ENCODE measurements around the gene DPP10.

DPP10 gene

GRCh38 chr2:114800371-114800770 is 357.9 kb downstream of the DPP10 start:
- DNase-seq (ENCODE audit: low read depth), result no peak
- H3K4me3 ChIP-seq (ENCODE audit: low read length), result no peak overlapping the region
- no peak for TF ChIP-seq CTCF (IDR thresholded peaks at IDR 0.05; ENCODE audit: insufficient read depth, low read depth, low read length, missing control alignments)

- no peak for DNase-seq (ENCODE audit: low read depth)
- no peak for TF ChIP-seq CTCF (IDR thresholded peaks at IDR 0.05; ENCODE audit: insufficient read depth, low read depth, low read length, missing control alignments)
- H3K4me3 ChIP-seq (ENCODE audit: low read length), result no peak overlapping the region
These were observed 362.8 kb downstream of the DPP10 start for GRCh38 chr2:114805195-114805594.

- DNase-seq (ENCODE audit: low read depth), result no peak
- no peak for TF ChIP-seq CTCF (IDR thresholded peaks at IDR 0.05; ENCODE audit: insufficient read depth, low read depth, low read length, missing control alignments)
- no peak overlapping the region for H3K4me3 ChIP-seq (ENCODE audit: low read length)
These were observed 367.7 kb downstream of the DPP10 start for GRCh38 chr2:114810092-114810491.

- no peak for DNase-seq (ENCODE audit: low read depth)
- H3K4me3 ChIP-seq (ENCODE audit: low read length), result no peak overlapping the region
- no peak for TF ChIP-seq CTCF (IDR thresholded peaks at IDR 0.05; ENCODE audit: insufficient read depth, low read depth, low read length, missing control alignments)
These were observed 369.8 kb downstream of the DPP10 start for GRCh38 chr2:114812261-114812660.

- no peak for DNase-seq (ENCODE audit: low read depth)
- TF ChIP-seq CTCF (IDR thresholded peaks at IDR 0.05; ENCODE audit: insufficient read depth, low read depth, low read length, missing control alignments), result no peak
- no peak overlapping the region for H3K4me3 ChIP-seq (ENCODE audit: low read length)
These were observed 371.9 kb downstream of the DPP10 start for GRCh38 chr2:114814355-114814754.

- no peak for TF ChIP-seq CTCF (IDR thresholded peaks at IDR 0.05; ENCODE audit: insufficient read depth, low read depth, low read length, missing control alignments)
- no peak for DNase-seq (ENCODE audit: low read depth)
- no peak overlapping the region for H3K4me3 ChIP-seq (ENCODE audit: low read length)
These were observed 378.6 kb downstream of the DPP10 start for GRCh38 chr2:114821055-114821454.

- no peak overlapping the region for H3K4me3 ChIP-seq (ENCODE audit: low read length)
- TF ChIP-seq CTCF (IDR thresholded peaks at IDR 0.05; ENCODE audit: insufficient read depth, low read depth, low read length, missing control alignments), result no peak
- DNase-seq (ENCODE audit: low read depth), result no peak
These were observed 401.5 kb downstream of the DPP10 start for GRCh38 chr2:114843963-114844362.

Measured in epithelial cell of esophagus (primary cell).